ENCODE data around the gene WDR20.

Gene WDR20

DNA sequence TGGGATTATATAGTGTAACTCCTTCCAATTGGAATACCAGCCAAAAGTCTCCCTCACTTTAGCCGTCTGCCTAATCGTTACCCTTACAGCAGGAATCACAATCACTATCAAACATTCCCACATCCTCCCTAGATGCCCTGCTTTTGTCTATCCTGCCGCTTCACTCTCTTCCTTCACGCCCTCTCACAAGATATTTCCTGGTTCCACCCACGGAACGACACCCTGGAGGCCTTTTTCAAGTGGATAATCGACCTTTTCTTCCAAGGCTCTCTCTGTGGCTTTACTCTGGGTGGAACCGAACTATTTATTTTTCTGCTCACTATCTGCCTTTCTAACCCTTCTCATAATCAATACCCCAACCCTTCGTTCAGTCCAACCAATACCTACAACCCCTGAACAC is 106.4 kb downstream of the WDR20 start:
- DNase-seq, result no peak

DNA sequence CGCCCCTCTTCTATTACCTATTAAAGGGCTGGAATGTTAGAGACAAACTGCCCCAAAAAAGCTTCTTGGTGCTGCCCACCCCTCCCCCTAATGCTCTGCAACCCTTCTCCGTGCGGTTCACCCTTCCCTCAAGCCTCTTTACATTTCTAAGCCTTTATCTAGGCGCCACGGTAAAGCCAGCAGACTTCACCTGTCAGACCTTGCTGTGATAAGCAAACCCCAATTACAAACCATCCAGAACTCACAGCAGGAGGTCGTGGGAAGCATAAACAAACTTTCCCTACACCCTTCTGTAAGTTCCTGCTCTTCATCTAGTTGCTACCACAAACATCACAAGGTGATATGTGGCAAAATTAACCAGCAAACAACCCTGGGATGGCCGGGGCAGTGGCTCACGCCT is 108.4 kb downstream of the WDR20 start:
- DNase-seq, result no peak

DNA sequence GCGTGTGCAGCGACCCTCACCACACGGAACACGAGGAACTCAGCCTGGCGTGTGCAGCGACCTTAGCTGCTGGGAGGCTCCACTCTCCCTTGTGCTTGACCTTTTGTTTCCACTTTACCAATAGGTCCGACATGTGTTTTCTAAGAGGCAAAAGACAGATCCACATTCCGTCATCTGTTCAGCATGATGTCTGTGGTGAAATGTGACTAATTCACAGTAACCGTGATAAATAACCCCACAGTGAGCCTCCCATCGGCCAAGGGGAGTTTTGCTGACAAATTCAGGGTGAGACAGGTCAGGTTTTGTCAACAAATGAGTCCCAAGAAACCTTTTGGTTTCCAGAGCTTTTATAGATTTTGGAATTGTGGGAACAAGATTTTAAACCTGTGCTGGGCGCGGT is 109.3 kb downstream of the WDR20 start:
- no peak for DNase-seq

DNA sequence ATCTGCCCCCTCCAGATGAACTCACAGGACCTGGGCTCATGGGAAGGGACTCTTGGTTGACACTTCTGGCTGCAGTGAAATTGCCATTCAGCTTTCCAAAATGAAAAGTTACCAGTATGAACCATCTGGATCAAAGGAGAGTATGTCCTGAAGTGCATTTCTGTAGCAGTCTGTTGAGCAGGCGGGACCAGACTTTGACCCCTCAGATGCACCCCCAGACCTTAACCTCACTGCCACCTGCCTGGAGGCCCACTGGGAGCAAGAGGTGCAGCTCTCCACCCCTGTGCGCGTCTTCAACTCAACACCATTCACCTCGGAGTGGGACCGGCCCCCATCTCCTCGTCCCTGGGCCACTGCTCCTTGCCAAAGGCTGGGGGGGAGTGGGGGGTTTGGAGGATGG is 110.3 kb downstream of the WDR20 start:
- DNase-seq, result no peak

DNA sequence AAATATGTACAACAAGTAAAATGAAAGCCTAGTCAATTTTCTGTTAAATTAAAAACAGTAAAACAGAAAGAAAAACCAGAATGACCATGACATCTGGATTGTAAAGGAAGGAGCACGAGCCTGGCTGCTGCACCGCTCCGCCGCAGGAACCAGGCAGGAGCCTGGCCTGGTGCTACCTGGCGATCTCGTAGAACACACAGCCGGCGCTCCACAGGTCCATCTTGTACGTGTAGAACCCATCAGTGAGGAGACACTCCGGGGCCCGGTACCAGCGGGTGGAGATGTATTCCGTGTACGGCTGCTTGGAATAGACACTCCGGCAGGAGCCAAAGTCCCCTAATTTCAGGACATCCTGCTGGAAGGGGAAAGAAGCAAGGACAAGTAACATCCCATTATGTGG is 110.9 kb downstream of the WDR20 start:
- DNase-seq, result no peak

DNA sequence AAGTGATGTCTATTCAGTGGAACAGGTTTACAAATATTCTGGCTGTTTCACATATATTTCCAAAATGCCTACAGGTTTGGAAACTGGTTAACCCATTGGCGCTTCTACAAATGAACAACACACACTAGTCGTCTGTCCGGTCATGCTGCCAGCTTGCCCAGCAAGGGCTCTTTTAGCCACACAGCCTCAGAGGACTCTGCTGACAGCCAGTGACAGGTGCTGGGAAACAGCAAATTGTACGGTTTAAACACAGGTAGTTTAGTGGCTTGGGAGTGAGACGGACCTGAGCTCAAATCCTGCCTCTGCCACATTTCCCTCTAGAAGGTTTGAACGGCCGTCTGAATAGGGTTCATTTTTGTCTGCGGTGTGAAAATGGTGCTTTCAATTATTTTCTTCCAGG is 111.5 kb downstream of the WDR20 start:
- no peak for DNase-seq

DNA sequence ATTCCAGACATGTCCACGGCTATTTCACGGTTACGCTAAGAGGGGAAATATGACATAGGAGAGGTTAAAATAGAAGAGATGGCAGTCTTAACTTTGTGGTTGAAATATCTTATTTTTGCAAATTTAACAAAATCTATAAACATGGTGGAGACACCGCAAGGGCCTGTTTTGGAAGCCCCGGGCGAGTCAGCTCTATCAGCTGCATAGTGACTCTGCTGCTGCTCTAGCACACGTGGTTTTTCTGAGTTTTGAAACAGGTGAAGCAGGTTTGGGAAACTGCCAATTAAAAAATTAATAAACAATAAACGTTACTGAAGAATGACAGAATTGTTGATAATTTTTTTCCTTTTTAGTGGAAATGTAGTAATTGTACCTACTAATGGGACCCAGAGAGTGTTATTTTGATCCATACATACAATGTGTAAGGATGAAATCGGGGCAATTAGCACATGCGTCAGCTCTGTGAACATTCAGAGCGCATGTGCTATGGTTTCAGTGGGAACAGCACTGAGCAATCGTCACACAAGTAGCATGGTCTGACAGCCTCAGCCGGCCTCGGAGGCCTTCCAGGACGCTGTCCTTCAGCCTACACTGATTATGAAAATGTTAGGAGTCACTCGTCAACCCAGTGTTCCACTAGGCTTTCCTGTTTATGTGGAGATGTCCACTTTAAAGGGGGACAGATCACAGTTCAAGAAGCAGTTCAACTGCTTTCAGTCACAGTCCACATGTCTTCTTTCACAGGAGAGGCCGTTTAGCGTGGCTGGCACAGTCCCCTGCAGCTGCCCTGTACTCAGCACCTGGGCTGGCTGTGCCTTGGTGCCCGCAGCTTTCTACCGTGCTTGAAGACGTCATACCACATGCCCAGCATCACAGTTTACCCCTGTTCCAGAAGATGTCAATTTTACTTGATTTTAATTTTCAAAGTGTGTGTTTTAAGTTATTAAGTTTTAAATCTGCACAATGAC is 113.4 kb downstream of the WDR20 start:
- no peak for DNase-seq

DNA sequence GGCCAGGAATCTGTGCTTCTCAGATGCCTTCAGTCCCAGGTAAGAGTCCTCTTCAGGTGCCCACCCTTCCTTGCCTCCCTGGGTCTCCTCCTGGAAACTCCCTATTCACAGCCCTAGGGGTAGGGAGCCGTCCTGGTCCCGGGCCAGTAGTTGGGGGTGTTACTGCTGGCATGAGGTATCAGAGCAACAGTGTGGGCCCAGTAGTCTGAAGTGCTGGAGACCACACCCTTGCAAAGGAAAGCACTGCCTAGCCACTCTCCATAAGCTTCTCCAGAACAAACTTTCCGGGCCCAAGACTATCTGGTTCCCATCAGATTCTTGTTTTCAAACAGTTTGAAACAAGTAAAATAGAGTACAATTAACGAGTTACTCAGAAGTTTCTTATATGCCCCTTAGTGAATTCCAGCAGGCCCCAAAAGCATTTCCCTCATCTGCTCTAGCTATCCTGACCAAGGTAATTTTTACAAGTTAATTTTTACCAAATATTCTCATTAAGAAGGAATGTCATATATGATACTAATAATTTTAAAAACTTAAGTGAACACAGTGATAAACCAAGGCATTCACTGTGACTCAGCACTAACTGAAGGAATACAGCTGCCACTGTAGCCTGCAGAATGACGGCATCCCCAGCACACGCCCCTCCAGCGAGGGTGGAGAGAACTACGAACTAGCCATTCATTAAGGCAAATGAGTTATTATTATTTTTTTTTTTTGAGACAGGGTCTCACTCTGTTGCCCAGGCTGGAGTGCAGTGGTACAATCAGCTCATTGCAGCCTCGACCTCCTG is 115.9 kb downstream of the WDR20 start:
- DNase-seq, result no peak

DNA sequence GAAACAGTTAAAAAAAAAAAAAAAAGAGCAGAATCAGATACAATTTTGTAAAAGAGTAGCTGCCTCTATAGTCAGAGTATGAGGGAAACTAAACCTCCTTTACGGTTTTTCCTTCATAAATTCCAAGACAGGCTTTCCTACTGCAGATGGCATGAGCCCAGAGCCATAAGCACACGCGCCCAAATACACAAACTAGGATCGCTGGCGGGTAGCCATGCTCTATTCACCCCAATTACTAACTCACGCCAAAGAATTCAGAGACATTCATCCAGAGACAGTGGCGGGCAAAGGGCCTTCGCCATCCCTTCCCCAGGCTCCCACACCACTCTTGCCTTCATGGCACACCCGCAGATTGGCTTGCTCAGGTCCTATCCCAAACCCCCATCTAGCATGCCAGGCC is 117.0 kb downstream of the WDR20 start:
- DNase-seq, result no peak

DNA sequence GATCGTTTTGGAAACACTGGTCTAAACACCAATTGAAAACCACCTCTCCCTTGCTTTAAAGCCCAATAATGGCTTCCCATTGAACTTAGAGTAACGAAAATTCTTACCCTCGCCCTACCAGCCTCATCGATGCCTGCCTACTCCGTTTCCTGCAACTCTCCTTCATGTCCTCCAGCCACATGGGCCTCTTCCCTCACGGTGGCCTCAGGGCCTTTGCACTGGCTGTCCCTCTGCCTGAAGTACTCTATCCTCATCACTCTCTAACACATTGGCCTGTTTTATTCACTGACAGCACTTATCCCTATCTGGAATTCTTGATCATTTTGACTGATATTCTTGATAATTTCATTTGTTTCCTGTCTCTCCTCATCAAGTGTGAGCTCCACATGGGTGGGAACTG is 118.4 kb downstream of the WDR20 start:
- no peak for DNase-seq

Data from activated CD4-positive, alpha-beta T cell treated with anti-CD3 and anti-CD28 coated beads, Interleukin-2, amount 50 U/mL, for 1 hour (primary cell).